T47D (cell line): ENCODE data around the gene HEXIM1.

Experiments
- DNase-seq, 2 experiments: peaks; one replicate each; pipeline versions ENCODE4 v3.0.0 to v3.0.0-alpha.2; 2011 to 2012; ENCODE audit warnings: low read depth in 1 of 2, low spot score in 1 of 2
- JUND ChIP-seq: IDR thresholded peaks from 2 replicates; pipeline ENCODE4 v1.6.1; 2012; ENCODE audit warnings: low read depth
- in situ Hi-C: cut with HindIII; loops from 2 replicates; pipeline ENCODE4 v1.10.0; 2016; ENCODE audit warnings: low sequenced_read_pairs, low pct_unique_long_range_greater_than_20kb

The HEXIM1 gene

DNA sequence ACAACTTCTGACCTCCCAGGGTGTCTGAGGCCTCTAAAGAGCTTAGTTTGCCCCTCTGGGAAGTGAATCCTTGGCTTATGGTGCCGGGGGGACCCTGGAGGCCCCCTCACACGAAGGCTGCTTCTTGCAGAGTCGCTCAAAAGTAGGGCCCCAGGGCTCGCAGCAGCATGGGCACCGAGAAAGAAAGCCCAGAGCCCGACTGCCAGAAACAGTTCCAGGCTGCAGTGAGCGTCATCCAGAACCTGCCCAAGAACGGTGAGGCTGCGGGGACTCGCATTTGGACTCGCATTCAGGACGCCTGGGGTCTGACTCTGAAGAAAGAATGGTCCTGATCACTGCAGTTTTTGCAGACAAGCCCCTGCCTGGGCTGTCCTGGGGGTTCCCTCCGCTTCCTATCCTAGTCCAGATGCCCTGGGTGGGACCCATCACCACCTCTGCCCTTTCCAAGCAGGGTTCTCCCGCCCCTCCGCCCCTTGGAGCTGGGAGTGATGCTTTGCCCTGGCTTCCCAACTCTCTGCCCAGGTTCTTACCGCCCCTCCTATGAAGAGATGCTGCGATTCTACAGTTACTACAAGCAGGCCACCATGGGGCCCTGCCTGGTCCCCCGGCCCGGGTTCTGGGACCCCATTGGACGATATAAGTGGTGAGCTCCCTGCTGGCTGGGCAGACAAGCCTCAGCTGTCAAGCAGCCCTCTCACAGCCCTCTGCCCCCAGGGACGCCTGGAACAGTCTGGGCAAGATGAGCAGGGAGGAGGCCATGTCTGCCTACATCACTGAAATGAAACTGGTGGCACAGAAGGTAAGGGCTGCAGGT is 12.1 kb upstream of the HEXIM1 start:
- in situ Hi-C loops: no loop called here
- no peak for DNase-seq
- TF ChIP-seq JUND: no peak

DNA sequence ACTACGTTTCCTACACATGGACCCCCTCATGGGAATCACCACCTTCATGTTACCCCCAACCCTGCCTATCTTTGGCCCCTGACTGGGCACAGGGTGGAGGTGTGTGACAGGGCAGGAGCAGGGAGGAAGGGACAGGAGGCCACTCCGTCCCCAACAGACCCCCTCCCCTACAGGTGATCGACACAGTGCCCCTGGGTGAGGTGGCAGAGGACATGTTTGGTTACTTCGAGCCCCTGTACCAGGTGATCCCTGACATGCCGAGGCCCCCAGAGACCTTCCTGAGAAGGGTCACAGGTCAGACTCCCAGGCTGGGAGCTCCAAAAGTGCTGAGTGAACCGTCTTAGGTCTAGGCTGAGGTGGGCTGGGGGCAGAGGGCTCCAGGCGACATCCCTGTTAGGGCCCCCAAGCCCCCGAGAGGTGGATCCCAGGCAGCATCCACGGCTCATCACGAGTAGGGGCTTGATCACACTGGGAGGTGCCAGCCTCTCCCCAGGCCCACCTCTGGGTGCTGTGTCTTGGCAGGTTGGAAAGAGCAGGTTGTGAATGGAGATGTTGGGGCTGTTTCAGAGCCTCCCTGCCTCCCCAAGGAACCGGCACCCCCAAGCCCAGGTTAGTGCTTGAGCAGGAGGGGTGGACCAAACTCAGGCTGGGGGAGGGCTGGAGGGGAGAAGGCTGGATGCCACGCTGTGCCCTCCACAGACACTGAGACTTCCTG is 11.3 kb upstream of the HEXIM1 start:
- no peak for TF ChIP-seq JUND
- DNase-seq: no peak
- in situ Hi-C loops: no loop called here

DNA sequence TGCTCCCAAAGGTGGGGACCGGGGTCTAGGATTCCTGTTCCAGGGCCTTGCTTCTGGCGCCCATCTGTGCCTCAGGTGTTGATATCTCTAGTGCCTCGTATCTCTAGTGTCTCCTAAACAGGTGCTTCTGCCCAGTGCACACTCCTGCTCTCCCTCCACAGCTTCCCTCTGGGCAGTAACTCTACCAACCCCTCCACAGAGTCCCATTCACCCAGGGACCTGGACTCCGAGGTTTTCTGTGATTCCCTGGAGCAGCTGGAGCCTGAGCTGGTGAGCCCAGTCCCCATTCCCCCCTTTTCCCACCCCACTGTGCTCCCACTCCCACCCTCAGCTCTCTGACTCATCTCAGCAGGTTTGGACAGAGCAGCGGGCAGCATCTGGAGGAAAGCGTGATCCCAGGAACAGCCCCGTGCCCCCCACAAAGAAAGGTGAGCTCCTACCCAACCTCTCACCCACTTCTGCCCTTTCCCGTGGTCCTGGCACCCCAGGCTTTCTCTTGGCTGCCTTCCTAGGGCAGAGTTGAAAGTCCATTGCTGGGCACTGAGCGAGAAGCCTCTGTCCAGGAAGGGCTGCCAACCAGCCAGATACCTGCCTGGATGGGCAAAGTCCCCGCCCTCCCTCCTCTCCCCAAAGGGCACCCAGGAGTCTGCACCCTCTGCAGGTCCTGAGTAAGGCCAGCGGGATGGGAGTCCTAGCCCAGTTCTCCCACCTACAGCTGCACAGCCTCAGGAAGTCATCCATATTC is 10.5 kb upstream of the HEXIM1 start:
- in situ Hi-C loops: no loop called here
- DNase-seq: no peak
- no peak for TF ChIP-seq JUND

- in situ Hi-C loops: no loop called here
- TF ChIP-seq JUND: no peak
- DNase-seq: no peak
These were observed 9.3 kb upstream of the HEXIM1 start for GRCh38 chr17:45138911-45139532.

GRCh38 chr17:45139533-45139920 is 8.7 kb upstream of the HEXIM1 start:
- in situ Hi-C loops: no loop called here
- no peak for DNase-seq
- TF ChIP-seq JUND: no peak

DNA sequence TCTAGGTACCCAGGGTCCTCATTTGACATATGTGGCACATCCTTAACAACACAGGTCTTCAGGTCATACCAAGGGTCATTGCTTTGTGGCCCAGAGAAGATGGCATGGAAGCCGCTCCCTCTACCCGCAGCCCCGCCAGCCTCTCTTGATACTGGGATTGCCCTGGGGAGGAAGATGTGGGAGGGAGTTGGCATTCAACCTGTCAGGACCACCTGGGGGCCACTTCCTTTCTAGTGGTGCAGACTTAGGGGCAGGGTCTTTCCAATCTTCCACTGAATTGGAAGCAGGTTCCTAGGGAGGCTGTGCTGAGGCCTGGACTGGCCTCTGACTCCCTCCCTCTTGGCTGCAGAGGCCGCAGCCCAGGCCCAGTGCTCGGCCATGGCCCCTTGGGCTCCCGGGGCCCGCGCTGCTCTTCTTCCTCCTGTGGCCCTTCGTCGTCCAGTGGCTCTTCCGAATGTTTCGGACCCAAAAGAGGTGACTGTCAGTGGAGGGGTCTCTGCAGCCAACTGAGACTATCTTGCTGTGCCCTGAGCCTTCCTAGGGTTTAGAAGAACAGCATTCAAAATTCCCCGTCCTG is 5.1 kb upstream of the HEXIM1 start:
- TF ChIP-seq JUND: no peak
- in situ Hi-C loops: no loop called here
- DNase-seq: no peak

GRCh38 chr17:45143767-45144198 is 4.5 kb upstream of the HEXIM1 start:
- no peak for DNase-seq
- in situ Hi-C loops: no loop called here
- TF ChIP-seq JUND: no peak

GRCh38 chr17:45144199-45145034 is 3.9 kb upstream of the HEXIM1 start:
- DNase-seq: no peak
- no peak for TF ChIP-seq JUND
- in situ Hi-C loops: no loop called here

DNA sequence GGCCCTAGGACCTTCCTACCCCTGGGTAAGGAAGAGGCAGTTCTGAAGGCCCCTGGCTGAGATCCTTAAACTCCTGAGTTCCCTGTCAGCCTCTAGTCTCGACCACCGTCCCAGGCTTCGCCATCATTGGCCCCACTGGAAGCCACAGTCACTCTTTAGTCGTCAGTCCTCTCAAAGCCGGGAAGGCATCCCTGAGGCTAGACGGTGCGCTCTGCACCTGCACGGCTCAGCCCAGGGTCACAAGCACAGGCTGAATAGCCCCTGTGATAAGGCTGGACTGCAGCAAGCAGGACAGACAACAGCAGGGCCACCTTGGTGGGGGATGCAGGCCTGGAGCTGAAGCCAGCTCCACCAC is 3.3 kb upstream of the HEXIM1 start:
- TF ChIP-seq JUND: no peak
- in situ Hi-C loops: no loop called here
- no peak for DNase-seq

DNA sequence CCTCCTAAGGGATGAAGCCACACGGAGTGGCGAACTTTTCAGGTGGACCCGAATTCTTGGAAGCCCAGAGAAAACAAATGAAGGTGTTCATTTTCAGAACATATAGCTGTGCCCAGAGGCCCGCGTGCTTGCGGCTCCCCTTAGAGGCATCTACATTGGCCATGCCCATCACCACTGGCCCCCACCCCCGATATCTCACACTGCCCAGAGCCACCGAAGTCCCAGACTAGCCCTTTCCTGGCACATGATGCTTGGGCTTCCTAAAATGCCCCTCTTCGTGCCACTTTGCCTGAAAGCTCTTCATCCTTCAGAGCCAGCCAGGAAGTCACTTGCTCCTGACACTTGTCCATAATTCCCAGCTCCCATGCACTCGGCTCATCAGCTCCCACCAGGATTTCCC is 2.1 kb upstream of the HEXIM1 start:
- in situ Hi-C loops: no loop called here

DNA sequence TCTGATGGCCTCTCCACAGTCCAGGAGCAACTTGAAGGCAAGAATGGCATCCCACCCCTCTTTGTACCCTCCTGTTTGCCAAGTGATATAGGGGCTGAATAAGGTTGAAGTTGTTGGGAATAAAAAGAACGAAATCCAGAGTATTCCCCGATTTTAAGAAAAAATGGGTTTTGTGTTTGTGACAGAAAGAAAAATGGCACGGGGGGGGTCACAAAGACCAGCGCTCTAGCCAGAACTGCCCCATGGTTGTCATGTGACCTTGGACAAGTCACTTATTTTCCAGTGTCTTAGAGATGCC is 1.7 kb upstream of the HEXIM1 start:
- in situ Hi-C loops: no loop called here
- TF ChIP-seq JUND: no peak
- DNase-seq: no peak

More for the DNA sequence above, 2.1 kb upstream of the HEXIM1 start:
- DNase-seq: no peak
- TF ChIP-seq JUND: no peak
